Measurements from ENCODE around the gene MCF2L.
"Not testable (repeated sequence)": the region's sequence is repeated elsewhere in the genome, so short reads cannot be mapped to it uniquely, and the experiment has no call there.

The MCF2L gene

DNA sequence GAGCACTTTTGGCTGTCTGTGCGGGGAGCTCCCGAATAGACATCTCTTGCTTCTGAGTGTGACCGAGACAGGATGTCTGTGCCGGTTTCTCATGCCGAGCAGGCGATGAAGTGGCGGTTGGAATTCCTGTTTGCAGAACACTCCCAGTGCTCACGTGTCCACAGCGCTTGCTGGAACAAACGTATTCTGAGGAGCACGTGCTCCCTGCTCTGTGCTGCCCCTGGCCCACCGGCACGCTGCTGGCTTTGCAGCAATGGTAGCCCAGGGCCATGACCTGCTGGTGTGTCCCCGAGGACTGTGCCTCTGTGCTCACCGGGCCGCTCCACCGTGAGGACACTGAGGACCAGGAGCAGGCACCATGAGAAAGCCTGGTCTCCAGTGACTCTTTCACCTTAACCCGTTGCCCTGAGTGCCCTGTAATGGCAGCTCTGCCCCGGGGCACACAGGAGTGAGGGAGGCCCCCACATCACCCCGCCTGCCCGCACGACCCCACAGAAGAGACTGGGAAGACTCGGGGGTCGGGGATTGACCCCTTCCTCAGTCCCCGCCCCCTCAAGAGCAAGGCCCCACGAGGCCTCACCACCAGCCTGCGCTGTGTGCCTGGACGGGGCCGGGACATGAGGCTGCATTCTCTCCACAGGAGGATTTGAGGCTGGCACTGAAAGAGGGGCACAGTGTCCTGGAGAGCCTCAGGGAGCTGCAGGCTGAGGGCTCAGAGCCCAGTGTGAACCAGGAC is 96.6 kb downstream of the MCF2L start:
- no peak for DNase-seq (ENCODE audit: low spot score)

DNA sequence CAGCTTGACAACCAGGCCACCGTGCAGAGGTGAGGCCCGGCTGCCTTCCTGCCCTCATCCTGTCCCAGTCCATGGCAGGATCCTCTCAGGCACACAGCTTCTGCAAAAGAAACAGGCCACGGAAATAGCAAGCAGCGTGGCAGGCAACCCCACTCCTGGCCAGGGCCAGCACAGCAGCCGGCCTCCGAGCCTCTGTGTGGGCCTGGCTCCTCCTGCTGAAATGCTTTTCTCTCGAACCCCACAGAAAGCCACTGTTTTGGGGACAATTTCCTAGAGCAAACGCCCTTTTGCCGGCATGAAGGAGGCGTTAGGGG is 97.1 kb downstream of the MCF2L start:
- no peak for DNase-seq (ENCODE audit: low spot score)

DNA sequence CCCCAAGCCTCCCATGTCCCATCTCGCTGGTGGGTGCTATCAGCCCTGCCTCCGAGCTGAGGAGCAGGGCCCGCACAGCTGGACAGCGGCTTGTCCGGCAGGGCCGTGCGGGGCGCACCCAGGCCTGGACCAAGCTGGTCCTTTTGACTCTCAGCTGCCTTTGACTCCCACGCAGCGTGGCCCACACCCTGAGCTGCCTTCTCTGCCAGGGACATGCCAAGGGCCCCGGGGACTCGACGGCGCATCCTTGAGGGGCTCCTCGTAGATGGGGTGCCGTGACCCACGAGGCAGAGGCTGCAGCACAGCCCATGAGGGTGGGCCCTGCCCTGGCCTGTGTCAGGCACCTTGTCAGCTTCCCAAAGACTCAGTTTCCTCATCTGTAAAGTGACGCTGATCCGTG is 97.7 kb downstream of the MCF2L start:
- DNase-seq (ENCODE audit: low spot score) = no peak

DNA sequence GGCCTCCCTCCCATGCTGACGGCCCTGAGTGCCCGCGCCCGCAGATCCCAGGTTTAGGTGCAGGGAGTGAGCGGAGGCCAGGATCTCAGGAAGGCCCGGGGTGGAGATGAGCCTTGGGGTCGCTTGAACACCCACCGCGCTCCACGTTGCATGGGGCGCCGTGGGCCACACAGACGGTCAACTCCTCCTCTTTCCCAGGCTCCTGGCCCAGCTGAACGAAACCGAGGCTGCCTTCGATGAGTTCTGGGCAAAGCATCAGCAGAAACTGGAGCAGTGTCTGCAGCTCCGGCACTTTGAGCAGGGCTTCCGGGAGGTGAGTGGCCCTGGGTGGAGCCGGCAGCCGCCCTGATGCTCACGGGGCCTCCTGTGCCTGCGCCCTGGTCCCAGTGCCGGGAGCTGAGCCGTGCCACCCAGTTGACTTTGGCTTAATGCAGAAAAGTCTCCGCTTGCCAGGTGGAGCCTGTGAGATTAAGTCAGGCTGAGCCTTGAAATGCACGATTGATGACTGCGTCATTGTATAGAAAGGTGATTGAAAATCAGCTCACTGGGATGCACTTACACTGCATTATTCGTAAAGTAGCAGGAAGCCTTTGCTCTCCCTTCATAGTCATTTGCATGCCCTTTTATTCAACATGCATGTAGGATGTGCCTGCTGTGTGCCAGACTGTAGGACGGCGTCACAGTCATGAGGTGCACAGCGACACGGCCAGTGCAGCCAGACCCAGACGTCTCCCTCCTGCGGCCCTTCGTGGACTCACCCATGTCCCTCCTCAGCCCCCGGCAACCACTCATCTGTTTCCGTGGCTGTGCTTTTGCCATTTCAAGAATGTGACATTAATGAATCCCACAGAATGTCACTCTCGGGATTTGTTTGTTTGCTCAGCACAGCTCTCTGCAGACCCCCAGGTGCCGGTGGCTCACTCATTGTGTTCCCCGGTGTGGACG is 101.1 kb downstream of the MCF2L start:
- no peak for DNase-seq (ENCODE audit: low spot score)

GRCh38 chr13:113070855-113071254 is 101.8 kb downstream of the MCF2L start:
- DNase-seq (ENCODE audit: low spot score) = no peak

DNA sequence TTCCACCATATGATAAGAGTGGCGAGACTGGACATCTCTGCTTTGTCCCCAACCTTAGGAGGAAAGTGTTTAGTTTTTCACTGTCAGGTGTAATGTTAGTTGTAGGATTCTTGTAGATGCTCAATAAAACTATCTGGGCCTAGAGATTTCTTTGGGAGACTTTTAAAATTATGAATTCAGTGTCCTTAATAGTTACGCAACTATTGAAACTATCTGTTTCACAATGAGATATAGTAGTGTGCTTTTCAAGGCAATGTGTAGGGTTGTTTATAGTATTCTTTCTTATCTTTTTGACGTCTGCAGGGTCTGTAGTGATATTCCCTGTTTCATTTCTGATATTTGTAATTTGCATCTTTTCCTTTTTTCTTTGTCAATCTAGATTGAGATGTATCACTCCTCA is 103.4 kb downstream of the MCF2L start:
- DNase-seq (ENCODE audit: low spot score) = no peak

DNA sequence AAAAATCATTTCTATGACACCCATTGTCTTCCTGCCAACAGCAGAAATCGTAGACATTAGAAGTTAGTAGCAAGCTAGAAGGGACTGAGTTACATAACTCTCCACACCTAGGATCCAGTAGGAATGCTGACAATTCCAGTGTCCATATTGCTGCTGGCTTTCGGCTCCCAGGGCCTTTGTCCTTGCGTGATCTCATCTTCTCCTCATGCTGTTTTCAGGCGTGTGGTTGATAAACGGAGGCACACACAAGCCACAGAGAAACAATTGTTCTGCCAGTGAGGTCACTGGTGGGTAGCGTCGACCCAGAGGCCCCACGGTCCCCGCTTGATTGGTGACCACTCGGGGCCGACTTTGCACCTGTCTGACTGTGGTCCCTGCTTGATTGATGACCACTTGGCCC is 104.9 kb downstream of the MCF2L start:
- no peak for DNase-seq (ENCODE audit: low spot score)

DNA sequence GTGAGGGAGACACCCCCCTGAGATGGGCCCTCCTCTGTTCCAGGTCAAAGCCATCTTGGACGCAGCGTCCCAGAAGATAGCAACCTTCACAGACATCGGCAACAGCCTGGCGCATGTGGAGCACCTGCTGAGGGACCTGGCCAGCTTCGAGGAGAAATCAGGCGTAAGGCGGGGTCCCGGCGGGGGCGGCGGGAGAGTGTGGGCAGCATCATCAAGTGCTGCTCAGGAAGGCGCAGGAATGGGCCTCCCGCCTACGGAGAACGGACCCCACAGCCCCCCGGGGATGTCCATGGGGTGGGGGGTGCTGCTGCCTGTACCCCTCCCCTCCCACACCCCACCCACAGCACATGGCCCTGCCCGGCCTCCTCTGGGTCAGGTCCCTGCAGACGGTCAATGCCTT is 105.4 kb downstream of the MCF2L start:
- no peak for DNase-seq (ENCODE audit: low spot score)

GRCh38 chr13:113074876-113075275 is 105.9 kb downstream of the MCF2L start:
- DNase-seq (ENCODE audit: low spot score) = no peak

DNA sequence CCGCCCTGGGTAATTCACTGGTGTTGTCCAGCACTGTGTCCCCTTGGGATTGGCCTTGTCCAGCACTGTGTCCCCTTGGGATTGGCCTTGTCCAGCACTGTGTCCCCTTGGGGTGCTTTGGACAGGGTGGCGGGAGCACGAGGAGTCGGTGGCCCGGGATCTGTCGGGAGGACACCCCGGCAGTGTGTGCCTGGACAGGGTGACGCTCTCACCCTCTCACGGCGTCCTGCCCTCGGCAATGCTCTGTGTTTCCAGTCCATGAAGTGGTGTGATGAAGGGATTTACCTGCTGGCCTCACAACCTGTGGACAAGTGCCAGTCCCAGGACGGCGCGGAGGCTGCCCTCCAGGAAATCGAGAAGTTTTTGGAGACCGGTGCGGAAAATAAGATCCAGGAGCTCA is 106.7 kb downstream of the MCF2L start:
- DNase-seq (ENCODE audit: low spot score) = no peak

DNA sequence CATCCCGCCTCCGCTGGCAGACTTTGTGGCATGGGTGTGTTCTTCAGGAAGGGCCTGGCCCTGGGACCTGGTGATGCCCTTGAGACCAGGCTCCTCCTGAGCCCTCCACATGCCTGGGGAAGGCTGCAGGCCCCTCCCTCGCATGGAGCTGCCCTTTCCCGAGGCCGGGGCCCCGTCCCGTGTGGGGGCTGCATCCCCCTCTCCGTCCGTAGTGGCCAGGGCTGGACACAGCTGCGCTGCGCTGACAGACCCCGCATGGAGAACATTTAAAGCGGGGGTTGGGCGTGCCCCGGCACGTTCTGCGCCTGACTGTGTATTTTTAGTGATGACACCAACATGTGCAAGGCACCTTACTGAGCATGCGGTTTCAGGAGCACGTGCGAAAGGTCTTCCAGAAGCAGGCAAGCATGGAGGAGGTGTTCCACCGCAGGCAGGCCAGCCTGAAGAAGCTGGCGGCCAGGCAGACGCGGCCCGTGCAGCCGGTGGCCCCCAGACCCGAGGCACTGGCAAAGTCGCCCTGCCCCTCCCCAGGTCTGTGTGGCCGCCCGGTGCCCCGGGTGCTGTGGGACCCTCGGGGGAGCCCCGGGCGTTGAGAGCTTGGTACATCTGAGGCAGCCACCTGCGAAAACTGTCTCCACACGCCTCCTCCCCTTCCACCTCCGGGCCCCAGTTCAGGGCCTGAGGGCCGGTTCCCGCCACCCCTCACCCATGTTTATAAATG is 107.8 kb downstream of the MCF2L start:
- DNase-seq (ENCODE audit: low spot score) = no peak

DNA sequence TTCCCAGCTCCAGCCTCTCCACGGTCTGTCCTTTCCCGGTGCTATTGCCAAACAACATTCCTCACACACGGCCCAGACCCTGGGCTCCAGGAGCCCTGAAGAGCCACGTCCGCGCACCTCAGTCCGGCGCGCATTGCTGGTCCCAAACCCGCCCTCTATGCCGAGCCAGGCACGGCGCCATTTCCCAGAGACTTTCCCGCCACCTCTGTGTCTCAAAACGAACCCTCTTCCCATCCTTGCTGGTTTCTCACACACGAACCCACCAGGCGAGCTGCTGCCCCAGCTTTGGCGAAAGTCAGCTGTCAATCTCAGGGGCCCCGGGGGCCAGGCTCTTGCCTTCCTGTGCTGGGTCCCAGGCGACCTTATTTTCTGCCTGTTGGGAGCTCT is 108.5 kb downstream of the MCF2L start:
- DNase-seq (ENCODE audit: low spot score) = no peak

- DNase-seq (ENCODE audit: low spot score) = no peak
Measured at GRCh38 chr13:113077953-113078901, 109.2 kb downstream of the MCF2L start.

DNA sequence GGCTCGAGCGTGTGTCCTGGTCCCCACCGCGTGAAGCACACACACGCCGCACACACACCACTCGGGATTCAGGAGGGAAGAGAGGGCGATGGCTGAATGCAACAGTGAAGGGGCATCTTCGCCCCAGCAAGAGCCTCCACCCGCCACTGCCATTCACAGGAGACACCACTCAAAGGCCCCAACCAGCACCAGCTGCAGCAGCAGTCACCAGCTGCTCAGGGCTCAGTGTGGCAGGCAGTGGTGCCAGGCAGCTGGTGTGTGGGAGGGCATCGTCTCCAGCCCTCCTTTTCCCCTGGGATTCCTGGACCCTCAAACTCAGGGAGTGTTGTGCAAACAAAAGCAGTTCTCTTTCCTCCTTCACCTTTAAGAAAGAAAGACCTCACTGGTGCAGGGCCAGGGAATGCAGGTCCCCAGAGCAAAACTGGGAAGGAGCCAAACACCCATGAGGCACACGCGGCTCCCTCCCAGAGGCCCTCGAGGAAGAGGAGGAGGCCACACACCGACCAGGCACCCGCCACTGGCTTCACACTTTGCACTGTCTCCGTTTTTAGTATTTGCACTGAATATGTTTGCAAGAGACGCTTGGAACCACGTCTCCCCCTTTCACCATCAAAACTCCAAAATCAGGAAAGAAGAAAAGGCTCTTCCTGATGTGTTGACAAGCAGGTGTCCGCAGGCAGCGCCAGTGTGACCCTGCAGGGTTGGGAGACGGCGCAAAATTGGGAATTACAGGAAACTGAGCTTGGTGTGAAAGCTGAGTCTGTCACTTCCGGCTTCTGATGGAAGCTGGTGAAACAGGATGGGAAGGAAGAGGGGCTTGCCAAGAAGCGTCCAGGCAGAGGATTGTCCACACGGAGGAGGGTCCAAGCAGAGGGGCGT is 110.1 kb downstream of the MCF2L start:
- no peak for DNase-seq (ENCODE audit: low spot score)

- DNase-seq (ENCODE audit: low spot score) = not testable (repeated sequence)
Measured at GRCh38 chr13:113079781-113080080, 110.7 kb downstream of the MCF2L start.

DNA sequence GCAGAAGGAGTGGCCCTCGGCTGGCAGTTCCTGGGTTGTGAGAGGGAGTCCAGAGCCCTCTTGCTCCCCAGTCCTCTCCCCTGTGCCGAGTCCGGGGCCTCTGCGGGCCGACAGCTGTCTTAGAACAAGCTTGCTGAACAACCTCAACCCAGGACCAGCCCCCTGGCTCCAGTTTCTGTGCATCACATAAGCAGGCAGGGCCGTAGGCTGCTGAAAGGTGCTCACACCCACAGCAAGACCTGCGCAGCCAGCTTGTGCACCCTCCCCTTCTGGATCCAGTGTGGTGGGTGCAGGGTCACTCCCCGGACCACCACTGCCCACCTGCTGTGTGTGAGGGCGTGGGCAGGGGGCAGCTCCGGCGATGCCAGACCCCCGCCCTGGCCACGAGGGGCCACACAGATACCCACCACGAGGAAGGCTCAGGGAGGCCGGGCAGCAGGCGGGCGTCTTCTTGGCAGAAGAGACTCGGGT is 111.4 kb downstream of the MCF2L start:
- DNase-seq (ENCODE audit: low spot score) = no peak

GRCh38 chr13:113080901-113081521 is 112.0 kb downstream of the MCF2L start:
- DNase-seq (ENCODE audit: low spot score) = no peak

DNA sequence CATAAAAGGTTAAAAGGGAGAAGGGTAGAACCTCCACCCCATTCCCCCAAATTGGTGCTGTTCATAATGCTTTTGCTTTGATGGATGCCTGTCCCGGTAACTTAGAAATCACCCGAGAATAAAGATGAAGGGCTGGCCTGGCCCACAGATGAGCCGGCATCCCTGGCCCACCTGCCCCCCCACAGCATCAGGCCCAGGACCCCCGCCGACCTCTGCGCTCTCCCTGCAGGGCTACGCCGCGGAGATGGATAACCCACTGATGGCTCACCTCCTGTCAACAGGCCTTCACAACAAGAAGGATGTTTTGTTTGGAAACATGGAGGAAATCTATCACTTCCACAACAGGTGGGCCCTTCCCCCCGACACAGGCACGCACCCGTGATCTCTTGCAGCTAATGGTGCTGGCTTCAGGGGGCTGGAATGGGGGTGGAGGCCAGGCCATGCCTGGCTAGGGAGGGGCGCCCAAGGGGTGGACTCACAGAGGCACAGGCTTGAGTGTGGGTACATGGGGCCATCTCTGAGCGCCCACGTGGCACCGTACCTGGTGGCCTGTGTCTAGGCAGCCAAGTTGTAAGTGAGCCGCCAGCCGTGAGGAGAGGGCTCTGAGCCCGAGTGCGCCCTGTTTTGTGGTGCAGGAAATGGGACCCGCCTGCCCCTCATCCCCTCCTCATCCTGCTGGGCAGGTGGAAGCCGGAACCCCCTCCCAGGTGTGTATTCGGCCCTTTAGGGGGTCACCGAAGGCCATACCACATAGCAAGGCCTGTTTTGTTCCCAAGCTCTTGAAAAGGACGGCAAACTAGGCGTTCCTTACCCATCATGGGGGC is 113.4 kb downstream of the MCF2L start:
- no peak for DNase-seq (ENCODE audit: low spot score)

- DNase-seq (ENCODE audit: low spot score) = no peak
Measured at GRCh38 chr13:113083022-113083373, 114.0 kb downstream of the MCF2L start.
